Endodermal cell (in vitro differentiated cells): ENCODE results near the gene CDC42EP2. TPM values are rescaled to one million over a fixed set of nuclear protein-coding genes. Genes with fewer than 3 reads are reported as not detected.

Experiments used
- DNase-seq: peaks from one replicate; pipeline ENCODE4 v3.0.0-alpha.2; 2017
- H3K27ac ChIP-seq: 2 replicates; pipeline ENCODE4 v1.5.1; 2013; ENCODE audit warnings: mild to moderate bottlenecking, low read depth, low read length, moderate library complexity
- H3K27me3 ChIP-seq: 2 replicates; pipeline ENCODE4 v1.6.1; 2013; ENCODE audit warnings: mild to moderate bottlenecking, low read length, moderate library complexity; ENCODE audit not compliant: insufficient read depth, control insufficient read depth, poor library complexity, severe bottlenecking
- H3K36me3 ChIP-seq: 2 replicates; pipeline ENCODE4 v1.7.0; 2013; ENCODE audit warnings: mild to moderate bottlenecking, low read length, moderate library complexity; ENCODE audit not compliant: control insufficient read depth, insufficient read depth
- H3K4me1 ChIP-seq: one replicate; pipeline ENCODE4 v1.7.0; 2013; ENCODE audit warnings: low read length; ENCODE audit not compliant: control insufficient read depth, insufficient read depth
- H3K4me3 ChIP-seq: 2 replicates; pipeline ENCODE4 v1.5.1; 2013; ENCODE audit warnings: mild to moderate bottlenecking, low read length, moderate library complexity
- H3K9ac ChIP-seq: 2 replicates; pipeline ENCODE4 v1.6.1; 2013; ENCODE audit warnings: mild to moderate bottlenecking, low read length, moderate library complexity; ENCODE audit not compliant: poor library complexity, severe bottlenecking; ENCODE audit errors: extremely low read depth
- H3K9me3 ChIP-seq: 2 replicates; pipeline ENCODE4 v1.6.1; 2013; ENCODE audit warnings: mild to moderate bottlenecking, low read length, moderate library complexity; ENCODE audit not compliant: control insufficient read depth
- H3K27ac Mint-ChIP-seq: 2 replicates; pipeline ENCODE4 v1.8.0; 2020; ENCODE audit warnings: mixed read lengths
- H3K27me3 Mint-ChIP-seq: 2 replicates; pipeline ENCODE4 v1.8.0; 2021; ENCODE audit warnings: mild to moderate bottlenecking, mixed read lengths; ENCODE audit not compliant: insufficient read depth
- H3K36me3 Mint-ChIP-seq: 2 replicates; pipeline ENCODE4 v1.8.0; 2020; ENCODE audit warnings: low read depth, mixed read lengths
- H3K4me1 Mint-ChIP-seq: 2 replicates; pipeline ENCODE4 v1.8.0; 2020; ENCODE audit warnings: mixed read lengths
- H3K4me3 Mint-ChIP-seq: 2 replicates; pipeline ENCODE4 v1.8.0; 2020; ENCODE audit warnings: mild to moderate bottlenecking, moderate library complexity, mixed read lengths
- H3K9me3 Mint-ChIP-seq: 2 replicates; pipeline ENCODE4 v1.8.0; 2020; ENCODE audit warnings: mild to moderate bottlenecking, mixed read lengths
- CTCF ChIP-seq: fragments of 200-600 bp; sonication (generic); conservative IDR thresholded peaks from 2 replicates; pipeline ENCODE4 v1.5.0; 2021; ENCODE audit warnings: antibody characterized with exemption, mild to moderate bottlenecking
- WGBS, 2 experiments: methylation state at CpG; one replicate each; pipeline versions ENCODE4 v1.1.5 to v1.1.7; 2013; ENCODE audit warnings: missing lambda C conversion rate in 2 of 2, mixed read lengths in 1 of 2; ENCODE audit not compliant: insufficient coverage in 1 of 2, insufficient read length in 1 of 2; 5-methylcytosine and 5-hydroxymethylcytosine counted together
- total RNA-seq, 2 donors: library from RNA; stranded (reverse); fragmentation: NEBNext Ultra II Directional in 1 of 2; extraction: Animal tissue kit (Norgen Biotek cat#: 25700) in 1 of 2; gene quantifications; 2 replicates in 1 of 2; 3 replicates in 1 of 2; pipeline ENCODE4 v1.2.1, GENCODE V29; 2021

Gene CDC42EP2
- total RNA-seq, 2 donors from 2014 or later: 5.9 to 6.9 TPM

- Histone ChIP-seq H3K9me3 (no peaks in the 10 kb centered on the region), H3K4me3 (no peak overlapping the region), H3K4me1 (peaks cover 3% of the 10 kb centered on the region), H3K36me3 (no peaks in the 10 kb centered on the region), H3K27ac (no peak overlapping the region), H3K9ac (no peak overlapping the region), H3K27me3 (peaks cover 9% of the 10 kb centered on the region)
- no peaks in the 10 kb centered on the region for H3K9me3 Mint-ChIP-seq
- peaks cover 37% of the 10 kb centered on the region for H3K27me3 Mint-ChIP-seq
- no peak overlapping the region for H3K4me3 Mint-ChIP-seq
- no peak for TF ChIP-seq CTCF
- no peak for DNase-seq
- peaks cover 1% of the 10 kb centered on the region for H3K4me1 Mint-ChIP-seq
- H3K27ac Mint-ChIP-seq: no peak overlapping the region
- peaks cover 1% of the 10 kb centered on the region for H3K36me3 Mint-ChIP-seq
- WGBS, 2 experiments: 86 to 92% methylated on average over 4 to 5 of the region's 5 CpGs
These were observed 5.7 kb upstream of the CDC42EP2 start for GRCh38 chr11:65309006-65309405.

- Histone ChIP-seq H3K4me3 (no peak overlapping the region), H3K9ac (no peak overlapping the region), H3K9me3 (no peaks in the 10 kb centered on the region), H3K27me3 (peaks cover 13% of the 10 kb centered on the region), H3K36me3 (no peaks in the 10 kb centered on the region), H3K27ac (peak overlapping the region; percentile 32), H3K4me1 (peaks cover 3% of the 10 kb centered on the region)
- Mint-ChIP-seq H3K4me1 (peaks cover 4% of the 10 kb centered on the region), H3K9me3 (no peaks in the 10 kb centered on the region), H3K4me3 (no peak overlapping the region), H3K36me3 (no peaks in the 10 kb centered on the region), H3K27me3 (peaks cover 42% of the 10 kb centered on the region), H3K27ac (no peak overlapping the region)
- TF ChIP-seq CTCF: no peak
- DNase-seq: no peak
- WGBS, 2 experiments: 89 to 90% methylated on average over 10 of the region's 10 CpGs
These were observed 4.5 kb upstream of the CDC42EP2 start for GRCh38 chr11:65310215-65310614.

GRCh38 chr11:65310736-65311135 is 3.9 kb upstream of the CDC42EP2 start:
- peaks cover 5% of the 10 kb centered on the region for H3K4me1 Mint-ChIP-seq
- Histone ChIP-seq H3K4me1 (peaks cover 3% of the 10 kb centered on the region), H3K9ac (no peak overlapping the region), H3K27me3 (peaks cover 13% of the 10 kb centered on the region), H3K36me3 (no peaks in the 10 kb centered on the region), H3K27ac (peak overlapping the region; percentile 64), H3K4me3 (no peak overlapping the region), H3K9me3 (no peaks in the 10 kb centered on the region)
- no peak for TF ChIP-seq CTCF
- H3K27me3 Mint-ChIP-seq: peaks cover 42% of the 10 kb centered on the region
- no peaks in the 10 kb centered on the region for H3K9me3 Mint-ChIP-seq
- H3K36me3 Mint-ChIP-seq: no peaks in the 10 kb centered on the region
- no peak for DNase-seq
- no peak overlapping the region for H3K4me3 Mint-ChIP-seq
- H3K27ac Mint-ChIP-seq: no peak overlapping the region
- WGBS, 2 experiments: 87% methylated on average over 5 of the region's 6 CpGs; no CpG with 5 or more reads in 1 of the 2 experiments
